Activated CD4-positive, alpha-beta T cell treated with anti-CD3 and anti-CD28 coated beads, Interleukin-10, Interleukin-2, amounts not matched to agents 100 ng/mL and 50 ng/mL, durations not matched to agents 16 hours and 8 hours (primary cell): ENCODE measurements around the gene CDC25B.
"Not testable (repeated sequence)": the region's sequence is repeated elsewhere in the genome, so short reads cannot be mapped to it uniquely, and the experiment has no call there.

Experiments
- DNase-seq: peaks from one replicate; pipeline ENCODE4 v3.0.0-alpha.2; 2020

The CDC25B gene

DNA sequence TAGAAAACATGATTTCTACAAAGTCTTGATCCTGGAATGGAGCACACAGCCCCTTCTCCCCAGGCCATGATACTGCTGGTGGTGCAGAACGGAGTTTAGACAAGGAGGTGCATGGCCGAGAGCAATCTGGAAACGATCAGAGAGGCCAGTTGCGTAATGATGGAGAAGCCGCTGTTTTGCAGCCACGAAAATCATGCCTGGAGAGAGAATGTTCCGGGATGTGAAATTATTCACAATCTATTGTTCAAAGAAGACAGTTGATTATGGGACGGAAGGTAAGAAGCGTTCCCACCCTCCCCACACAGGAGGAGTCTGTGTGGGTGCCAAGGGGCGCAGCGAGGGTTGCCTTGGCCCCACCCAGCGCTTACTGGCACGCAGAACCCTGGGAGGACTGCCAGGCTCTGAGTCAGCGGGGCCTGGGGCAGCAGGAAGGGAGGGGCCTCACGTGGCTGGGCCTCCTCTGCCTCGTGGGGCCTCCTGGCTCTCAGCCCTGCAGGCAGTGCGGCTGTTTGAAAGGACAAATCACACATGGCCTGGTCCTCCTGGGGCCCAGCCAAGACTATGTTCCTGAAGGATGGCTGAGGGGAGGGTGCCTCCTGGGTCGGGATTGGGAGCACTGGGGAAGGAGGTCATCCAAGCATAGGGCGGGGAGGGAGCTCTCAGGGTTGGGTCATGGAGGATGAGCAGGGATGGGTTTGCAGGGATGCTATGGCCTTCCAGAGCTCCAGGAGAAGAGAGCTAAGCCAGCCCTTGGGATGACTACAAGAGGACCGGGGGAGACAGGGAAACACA, 15.6 kb downstream of the CDC25B start:
- peak; percentile 97 for DNase-seq

DNA sequence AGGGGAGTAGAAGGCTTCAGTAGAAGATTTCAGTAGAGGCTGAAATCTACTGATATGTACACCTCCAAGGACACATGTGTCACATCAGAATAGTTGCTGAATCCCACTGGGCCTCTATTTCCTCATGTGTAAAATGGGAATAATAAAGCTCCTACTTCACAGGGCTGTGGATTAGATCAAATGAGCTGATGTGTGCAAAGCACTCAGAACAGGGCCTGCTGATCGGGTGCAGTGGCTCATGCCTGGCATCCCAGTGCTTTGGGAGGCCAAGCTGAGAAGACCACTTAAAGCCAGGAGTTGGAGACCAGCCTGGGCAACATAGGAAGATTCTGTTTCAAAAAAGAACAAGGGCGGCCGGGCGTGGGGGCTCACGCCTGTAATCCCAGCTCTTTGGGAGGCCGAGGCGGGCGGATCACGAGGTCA, 16.2 kb downstream of the CDC25B start:
- DNase-seq = no peak

DNA sequence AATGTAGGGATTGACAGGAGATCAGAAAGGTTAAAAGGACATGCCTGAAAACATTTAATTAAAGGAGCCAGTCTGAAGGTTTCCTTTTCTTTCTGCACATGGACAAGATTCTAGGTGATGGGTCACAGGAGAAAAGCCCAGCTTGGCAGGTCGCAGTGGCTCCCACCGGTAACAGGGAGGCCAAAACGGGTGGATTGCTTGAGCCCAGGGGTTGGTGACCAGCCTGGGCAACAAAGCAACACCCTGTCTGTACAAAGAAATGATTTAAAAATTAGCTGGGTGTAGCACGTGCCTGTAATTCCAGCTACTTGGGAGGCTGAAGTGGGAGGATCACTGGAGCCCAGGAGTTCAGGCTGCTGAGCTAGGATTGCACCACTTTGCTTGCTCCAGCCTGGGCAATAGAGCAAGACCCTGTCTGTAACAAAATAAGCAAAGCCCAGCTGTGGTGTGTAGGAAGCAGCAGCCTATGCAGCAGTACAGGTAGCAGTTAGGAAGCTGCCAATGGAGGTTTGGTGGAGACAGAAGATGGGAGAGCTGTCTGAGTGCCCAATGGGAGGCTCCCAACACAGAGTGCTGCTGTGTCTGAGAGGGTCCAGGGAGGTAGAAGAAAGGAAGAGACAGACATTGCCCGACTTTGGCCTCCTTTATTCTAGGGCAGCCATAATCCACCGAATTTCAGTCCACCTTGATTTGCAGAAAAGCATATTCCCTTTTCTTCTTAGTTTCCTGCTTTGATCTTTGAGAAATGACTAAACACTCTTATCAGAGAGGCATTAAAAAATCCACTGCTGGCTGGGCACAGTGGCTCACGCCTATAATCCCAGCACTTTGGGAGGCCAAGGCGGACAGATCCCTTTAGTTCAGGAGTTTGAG, 17.1 kb downstream of the CDC25B start:
- no peak for DNase-seq

DNA sequence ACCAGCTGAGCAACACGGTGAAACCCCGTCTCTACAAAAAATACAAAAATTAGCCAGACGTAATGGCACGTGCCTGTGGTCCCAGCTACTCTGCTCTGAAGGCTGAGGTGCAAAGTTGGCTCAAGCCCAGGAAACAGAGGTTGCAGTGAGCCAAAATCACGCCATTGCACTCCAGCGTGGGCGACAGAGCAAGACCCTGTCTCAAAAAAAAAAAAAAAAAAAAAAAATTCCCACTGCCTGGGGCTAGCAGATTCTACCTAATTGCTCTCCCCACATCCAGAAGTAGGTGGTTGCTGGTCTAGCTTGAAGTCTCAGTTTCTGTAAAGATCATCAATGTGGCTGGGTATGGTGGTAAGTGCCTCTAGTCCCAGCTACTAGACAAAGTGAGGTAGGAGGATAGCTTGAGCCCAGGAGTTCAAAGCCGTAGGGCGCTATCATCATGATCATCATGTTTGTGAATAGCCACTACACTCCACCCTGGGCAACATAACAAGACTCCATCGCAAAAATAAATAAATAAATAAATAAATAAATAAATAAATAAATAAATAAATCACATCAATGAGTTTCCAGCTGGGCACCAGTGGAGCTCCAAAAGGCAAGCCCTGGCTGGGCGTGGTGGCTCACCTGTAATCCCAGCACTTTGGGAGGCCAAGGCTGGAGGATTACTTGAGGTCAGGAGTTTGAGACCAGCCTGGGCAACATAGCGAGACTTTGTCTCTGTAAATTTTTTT, 17.9 kb downstream of the CDC25B start:
- no peak for DNase-seq

DNA sequence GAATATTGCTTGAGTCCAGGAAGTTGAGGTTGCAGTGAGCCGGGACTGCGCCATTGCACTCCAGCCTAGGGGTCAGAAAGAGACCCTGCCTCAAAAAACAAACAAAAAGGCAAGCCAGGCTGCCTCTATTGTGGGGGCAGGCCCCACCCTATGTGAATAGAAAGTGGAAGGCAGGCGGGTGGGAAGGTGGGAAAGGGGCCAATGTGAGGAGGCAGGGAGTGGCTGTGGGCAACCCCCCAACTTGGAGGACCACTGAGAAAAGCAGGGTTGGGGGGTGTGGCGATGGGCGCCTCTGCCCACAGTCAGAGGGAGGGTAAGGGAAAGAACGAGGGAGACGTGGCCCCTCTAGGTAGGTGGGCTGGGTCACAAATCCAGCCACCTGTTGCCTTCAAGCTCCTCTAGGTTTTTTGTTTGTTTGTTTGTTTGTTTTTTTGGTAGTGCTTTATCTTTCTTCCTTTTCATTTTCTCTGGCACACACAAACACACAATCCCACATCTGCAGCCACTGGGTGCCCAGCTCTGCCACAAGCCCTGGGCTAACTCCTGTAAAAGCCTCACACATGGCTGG, 18.9 kb downstream of the CDC25B start:
- DNase-seq = no peak

DNA sequence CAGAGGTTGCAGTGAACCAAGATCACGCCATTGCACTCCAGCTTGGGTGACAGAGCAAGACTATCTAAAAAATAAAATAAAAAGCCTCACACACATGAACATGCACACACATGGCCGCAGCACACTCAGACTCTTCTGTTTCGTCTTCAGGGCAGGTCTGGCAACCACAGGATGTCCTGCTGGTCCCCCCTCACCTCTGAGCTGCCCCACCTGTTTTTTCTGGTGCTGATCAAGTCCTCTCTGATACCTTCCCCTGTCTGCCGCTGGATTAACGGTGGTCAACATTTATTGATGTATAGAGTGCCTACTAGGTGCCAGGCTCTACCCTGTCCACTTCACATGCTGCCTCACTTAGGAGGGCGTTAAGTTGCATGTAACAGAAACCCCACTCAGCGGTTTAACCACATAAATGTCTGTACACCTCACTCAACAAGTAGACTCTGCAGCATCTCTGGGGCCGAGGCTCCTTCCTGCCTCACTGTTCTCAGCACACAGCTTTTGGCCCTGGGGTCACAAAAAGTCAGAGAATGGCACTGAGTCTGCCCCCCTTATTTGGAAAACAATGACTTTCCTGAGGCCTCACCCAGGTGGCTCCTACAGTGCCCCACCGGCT, 19.7 kb downstream of the CDC25B start:
- DNase-seq = peak; percentile 62

DNA sequence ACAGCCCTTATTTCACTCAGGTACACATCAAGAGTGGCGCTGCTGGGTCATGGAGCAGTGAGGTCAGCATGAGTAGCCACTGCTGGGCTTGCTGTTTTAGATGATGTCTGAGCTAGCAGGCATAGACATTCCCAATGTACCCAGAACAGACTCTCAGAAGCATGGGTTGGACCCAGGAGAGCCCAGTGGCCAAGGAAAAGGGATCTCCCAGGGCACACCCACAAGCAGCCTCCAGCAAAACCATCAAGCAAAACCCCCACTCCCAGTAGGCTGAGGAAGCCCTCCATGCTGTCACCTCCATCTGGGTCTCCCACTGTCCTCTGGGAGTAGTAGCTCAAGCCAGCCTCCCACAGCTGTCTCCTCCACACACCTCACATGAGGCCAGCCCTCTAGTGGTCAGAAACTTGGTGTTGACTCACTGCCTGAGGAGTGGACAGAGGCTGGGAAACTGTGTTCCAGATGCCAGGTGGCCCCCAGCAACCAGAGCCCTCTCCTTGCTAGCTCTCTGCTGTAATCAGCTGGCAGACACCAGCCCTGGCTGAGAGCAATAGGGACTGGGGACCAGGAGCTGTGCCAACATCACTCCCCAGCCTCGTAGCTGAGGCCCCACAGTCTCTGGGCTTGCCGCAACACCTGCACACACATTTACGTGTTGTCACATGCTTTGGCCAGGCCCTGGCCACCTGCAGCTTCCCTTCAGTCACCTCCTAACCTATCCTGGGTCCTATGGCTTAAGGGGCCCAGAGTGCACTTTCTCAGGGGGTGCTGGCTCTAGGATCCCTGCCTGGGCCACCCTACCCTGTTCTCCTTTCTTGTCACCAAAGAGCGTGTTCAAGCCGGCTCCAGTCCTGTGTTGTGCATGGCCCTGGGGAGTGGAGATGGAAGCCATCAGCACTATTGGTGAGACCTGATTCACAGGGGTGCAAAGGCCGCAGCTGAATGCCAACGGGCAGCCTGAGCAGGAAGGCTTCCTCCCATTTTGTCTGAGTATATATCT, 22.3 kb downstream of the CDC25B start:
- DNase-seq = peak; percentile 55

DNA sequence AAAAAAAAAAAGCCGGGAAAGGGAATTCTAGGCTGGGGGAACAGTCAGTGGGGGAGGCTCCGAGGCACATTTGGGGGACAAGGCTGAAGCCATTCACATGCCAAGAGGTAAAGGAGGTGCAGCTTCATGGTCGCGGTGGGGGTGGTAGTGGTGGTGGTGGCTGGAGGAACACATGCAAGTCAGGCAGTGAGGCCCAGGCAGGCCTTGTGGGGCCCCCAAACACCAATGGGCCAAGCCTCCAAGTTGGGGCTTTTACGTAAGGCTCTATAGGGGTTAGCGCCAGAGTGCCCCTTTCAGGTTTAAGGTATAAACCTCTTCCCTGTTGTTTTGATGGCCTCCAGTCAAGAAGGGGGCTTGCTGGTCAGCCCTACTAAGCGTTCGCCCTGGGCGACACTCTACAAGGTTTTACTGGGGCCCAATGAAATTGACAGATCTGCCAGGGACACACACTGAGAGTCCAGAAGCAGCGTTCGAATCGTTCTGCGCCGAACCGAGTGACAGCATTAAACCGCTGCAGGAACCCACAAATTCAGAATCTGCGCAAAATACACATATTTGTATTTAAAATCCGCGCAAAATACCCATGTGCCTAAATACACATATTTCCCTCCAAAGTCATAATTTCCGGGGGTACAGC, 23.4 kb downstream of the CDC25B start:
- DNase-seq = no peak

DNA sequence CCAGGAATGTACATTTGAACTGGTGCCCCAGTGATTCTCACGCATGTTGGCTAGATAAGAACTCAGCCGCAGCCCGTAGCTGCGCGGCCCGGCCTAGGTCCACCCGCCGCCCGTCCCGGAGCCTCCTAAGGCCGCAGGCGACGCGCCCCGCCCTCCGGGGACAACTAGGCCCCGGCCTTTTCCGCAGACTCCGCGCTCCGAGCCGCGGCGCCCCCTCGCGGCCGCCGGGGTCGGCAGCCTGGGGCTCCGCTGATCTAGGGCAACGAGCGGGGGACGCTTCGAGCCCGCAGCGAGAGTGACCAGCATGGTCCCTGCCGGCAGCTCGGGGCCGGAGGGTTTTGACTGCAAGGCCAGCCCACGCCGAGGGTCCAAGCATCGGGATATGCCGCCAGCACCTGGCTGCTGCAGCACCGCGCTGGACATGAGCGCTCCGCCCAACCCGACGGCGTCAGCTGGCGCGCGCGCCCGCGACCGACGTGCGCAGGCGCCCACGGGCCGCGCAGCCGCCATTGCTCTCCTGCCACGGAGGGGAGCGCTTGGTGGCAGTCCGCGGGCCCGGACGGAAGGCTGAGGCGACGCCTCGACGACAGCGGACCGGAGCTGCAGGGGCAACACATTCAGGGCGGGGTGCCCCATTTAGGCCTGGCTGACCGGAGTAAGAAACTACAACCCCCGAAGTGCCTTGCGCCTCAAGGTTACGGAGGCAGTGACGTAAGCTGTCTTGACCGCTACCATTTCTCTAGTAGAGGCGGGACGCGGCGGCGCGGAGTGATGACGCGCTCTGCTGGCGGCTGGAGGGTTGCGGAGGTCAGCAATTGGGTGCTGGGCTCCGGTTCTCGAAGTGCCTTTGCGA, 24.2 kb downstream of the CDC25B start, which contains the start of gene AP5S1:
Gene AP5S1, plus strand, starts transcription at position 500 of the 853 bp plus-strand sequence. CDS start 1,571 bp downstream, outside the sequence.
- peak; percentile 97 for DNase-seq

DNA sequence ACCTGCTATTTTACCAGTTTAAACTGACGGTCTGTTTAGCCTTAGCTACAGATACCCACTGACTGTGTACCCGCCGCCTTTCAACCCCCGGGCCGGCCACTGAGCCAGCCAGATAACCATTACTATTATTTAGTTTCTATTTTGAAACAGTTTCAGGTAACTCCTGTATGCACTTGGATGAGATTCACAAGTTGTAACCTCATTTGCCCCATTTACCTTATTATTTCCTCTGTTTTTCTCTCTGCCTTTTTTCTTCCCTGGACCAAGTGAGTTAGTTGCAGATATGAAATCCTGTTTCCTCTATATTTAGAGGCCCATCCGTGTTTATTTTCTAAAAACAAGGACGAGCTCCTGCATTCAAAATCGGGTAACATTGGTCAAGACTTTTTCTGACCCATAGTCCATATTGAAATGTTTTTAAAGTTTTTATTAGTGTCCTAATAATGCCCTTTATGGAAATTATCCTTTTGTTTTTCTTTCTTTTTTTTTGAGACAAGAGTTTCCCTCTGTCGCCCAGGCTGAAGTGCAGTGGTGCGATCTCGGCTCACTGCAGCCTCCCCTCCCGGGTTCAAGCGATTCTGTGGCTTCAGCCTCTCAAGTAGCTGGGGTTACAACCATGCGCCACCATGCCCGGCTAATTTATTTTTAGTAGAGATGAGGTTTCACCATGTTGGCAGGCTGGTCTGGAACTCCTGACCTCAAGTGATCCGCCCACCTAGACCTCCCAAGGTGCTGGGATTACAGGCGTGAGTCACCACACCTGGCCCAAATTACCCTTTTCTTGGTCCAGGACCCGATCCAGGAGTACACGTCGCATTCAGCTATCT, 25.0 kb downstream of the CDC25B start:
- no peak for DNase-seq

DNA sequence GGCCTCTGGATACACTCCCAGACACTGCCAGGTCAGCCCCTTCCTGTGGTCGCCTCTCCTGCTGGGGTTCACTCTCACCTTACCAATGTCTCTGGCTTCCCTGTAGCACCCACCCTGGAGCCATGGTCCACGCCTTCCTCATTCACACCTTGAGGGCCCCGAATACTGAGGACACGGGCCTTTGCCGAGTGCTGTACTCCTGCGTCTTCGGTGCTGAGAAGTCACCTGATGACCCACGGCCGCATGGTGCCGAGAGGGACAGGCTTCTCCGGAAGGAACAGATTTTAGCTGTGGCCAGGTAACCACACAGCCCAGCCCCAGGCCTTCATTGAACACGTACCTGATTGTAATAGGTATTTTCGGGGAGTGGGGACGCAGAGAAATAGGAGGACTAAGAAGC, 25.9 kb downstream of the CDC25B start:
- no peak for DNase-seq

DNA sequence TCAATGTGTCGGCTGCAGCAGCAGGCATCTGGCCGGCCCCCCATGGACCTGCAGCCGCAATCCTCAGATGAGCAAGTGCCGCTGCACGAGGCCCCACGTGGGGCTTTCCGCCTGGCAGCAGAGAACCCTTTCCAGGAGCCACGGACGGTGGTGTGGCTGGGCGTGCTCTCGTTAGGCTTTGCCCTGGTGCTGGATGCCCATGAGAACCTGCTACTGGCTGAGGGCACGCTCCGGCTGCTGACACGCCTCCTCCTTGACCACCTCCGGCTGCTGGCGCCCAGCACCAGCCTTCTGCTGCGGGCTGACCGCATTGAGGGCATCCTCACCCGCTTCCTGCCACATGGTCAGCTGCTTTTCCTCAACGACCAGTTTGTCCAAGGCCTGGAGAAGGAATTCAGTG, 27.8 kb downstream of the CDC25B start:
- no peak for DNase-seq

DNA sequence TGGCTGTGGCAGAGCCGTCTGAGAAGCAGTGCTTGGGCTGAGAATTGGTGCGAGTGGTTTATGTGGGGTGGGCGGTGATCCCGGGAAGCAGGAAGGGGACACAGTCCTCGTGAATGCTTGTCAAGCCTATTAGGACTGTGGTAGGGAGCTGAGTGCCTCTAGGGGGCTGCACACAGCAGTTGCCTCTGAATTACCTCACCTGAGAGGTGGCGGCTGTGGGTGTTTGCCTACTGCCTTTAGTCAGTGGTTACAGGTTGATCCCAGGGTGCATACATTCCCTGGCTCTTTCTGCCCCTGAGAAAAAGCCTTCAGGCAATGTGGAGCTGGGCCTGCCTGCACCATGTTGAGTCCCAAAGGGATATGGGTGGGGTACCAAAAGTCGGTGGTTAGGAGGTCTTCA, 29.4 kb downstream of the CDC25B start:
- no peak for DNase-seq

DNA sequence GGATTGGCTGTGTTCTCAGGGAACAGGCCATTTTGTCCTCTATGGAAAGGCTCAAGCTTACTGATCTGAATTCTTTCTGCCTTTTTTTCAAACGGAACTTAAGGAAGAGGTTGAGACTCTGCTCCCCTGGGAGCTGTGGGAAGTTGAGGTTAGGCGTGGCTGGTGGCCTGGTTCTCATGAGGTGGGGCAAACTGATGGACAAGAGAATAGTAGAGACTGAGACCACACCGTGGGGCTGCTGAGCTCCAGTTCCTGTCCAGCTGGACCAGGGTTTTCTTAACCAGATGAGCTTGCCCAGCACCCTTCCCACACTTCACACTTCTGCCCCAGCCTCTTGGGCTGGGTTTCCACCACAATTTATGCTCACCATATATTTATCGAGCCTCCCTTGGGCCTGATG, 30.3 kb downstream of the CDC25B start:
- no peak for DNase-seq

DNA sequence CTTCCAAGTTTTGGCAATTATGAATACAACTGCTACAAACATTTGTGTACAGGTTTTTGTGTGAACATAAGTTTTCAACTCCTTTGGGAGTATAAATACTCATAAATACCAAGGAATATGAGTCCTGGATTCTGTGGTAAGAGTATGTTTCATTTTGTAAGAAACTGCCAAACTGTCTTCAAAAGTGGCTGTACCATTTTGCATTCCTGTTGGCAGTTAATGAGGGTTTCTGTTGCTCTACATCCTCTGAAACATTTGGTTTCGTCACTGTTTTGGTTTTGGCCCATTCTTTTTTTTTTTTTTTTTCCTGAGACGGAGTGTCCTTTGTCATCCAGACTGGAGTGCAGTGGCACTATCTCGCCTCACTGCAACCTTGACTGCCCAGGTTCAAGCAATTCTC, 32.7 kb downstream of the CDC25B start:
- DNase-seq = no peak

DNA sequence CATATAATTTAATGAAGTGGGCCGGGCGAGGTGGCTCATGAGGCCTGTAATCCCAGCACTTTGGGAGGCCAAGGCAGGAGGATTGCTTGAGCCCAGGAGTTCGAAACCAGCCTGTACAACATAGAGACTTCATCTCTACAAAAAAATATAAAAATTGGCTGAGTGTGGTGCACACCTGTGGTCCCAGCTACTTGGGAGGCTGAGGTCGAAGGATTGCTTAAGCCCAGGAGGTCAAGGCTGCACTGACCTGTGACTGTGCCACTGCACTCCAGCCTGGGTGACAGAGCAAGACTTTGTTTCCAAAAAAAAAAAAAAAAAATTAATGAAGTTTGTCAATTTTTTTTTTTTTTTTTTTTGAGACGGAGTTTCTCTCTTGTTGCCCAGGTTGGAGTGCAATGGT, 33.8 kb downstream of the CDC25B start:
- not testable (repeated sequence) for DNase-seq

DNA sequence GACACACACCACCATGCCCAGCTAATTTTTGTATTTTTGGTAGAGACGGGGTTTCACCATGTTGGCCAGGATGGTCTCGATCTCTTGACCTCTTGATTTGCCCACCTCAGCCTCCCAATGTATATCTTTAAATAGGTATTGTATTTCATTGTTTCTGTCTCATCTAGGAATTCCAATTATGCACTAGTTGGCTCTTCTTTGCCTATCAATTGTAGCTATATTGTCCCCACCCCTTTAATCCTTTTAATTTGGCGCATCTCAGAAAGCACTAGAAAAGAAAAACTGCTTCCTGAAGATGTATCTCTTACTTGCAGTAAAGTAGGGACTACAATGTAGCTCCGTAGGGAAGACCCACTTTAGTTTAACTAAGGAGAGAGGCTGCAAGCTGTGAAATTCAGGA, 40.0 kb downstream of the CDC25B start:
- DNase-seq = no peak

DNA sequence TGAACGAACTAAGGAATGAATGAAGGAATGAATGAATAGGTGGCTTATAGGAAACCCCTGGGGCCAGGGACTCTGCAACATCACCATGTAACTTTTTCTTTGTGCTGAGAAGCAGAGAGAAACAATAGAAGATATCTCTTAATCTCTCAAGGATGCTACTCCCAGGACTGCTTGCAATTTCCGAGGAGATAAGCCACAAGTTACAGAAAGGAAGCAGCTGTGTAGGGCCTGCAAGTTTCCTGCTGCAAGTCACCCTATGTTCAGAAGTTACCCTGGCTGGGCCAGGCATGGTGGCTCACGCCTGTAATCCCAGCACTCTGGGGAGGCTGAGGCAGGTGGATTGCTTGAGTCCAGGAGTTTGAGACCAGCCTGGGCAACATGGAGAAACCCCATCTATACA, 43.2 kb downstream of the CDC25B start:
- no peak for DNase-seq

DNA sequence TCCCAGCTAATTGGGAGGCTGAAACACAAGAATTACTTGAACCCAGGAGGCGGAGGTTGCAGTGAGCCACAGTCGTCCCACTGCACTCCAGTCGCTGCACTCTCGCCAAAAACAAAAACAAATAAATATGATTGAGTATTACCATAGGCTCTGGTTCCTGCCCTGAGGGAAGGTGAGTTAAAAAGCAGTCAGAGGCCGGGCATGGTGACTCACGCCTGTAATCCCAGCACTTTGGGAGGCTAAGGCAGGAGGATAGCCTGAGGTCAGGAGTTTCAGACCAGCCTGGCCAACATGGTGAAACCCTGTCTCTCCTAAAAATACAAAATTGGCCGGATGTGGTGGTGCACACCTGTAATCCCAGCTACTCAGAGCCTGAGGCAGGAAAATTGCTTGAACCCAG, 44.1 kb downstream of the CDC25B start:
- DNase-seq = not testable (repeated sequence)
